ENCODE data around the gene SLC9A9.

SLC9A9 gene

DNA sequence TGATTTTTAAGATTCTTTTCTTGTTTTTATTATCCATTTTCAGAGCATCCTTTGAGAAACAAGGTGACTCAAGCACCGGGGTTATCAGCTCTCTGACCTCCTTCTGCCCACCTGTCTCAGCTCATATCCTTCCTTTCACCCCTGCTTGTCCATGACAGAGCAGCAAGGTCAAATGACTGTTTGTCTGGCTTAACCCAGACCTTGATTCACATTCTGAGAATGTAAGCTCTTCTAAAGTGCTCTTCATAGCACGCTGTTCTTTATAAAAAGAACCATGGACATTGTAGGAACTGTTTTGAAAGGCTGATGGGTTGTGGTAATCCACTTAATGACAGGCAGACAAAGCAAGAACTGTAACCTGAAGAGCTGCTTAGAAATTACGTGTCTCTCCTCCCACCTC is 606.2 kb downstream of the SLC9A9 start:
- DNase-seq (ENCODE audit: low read depth) = no peak

GRCh38 chr3:143241481-143241951 is 606.8 kb downstream of the SLC9A9 start:
- DNase-seq (ENCODE audit: low read depth) = no peak

DNA sequence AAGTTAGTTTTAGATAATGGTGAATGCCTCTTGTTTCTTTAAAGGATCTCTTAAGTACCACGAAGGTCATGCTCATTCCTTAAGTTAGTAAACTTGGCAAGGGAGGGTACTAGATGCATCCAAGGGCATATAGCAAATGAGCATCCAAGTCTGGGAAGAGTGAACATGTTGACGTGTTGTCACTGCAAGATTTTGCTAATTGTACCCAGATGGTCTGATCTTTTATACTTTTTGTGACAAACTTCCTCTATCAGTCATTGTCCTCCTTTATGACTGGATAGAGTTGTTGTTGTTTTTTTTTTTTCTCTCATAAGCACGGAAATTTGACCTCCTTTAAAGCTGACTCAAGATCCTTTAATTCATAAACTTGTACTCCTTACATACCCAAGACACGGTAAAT is 607.4 kb downstream of the SLC9A9 start:
- DNase-seq (ENCODE audit: low read depth) = no peak

GRCh38 chr3:143239031-143239430 is 609.2 kb downstream of the SLC9A9 start:
- DNase-seq (ENCODE audit: low read depth) = no peak

GRCh38 chr3:143237077-143237627 is 611.1 kb downstream of the SLC9A9 start:
- DNase-seq (ENCODE audit: low read depth) = no peak

DNA sequence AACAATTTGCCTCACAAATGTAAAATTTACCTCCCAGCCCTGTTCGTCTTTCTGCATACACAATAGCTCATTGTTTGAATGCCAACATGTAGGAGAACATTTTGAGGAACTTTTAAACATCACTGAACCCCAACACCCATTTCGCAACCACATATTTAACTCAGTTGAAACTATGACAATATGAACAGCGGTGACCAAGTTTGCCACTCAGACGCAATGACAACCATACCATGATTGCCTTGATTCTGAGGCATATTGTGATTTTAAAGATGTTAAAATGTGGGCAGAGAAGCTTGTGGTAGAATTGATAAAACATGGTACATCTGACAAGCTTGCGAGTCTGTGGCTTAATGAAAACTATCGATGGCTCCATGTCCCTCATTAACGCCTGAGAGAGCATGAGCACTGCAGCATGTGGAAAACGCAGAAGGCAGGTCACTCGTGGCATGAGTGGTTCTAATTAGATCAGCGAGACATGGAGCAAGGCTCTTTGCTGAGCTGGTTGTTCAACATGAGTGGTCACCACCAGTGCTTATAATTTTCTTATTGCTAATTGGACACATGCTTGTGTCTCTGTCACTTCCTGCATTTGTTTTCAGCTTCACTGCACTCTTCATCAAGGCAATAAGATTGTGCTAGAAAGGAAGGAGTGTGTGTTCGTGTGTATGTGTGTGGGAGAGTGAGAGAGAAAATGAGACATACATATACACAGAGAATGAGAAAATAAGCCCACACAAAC is 611.9 kb downstream of the SLC9A9 start:
- DNase-seq (ENCODE audit: low read depth) = no peak

- no peak for DNase-seq (ENCODE audit: low read depth)
These were observed 612.6 kb downstream of the SLC9A9 start for GRCh38 chr3:143235614-143236204.

DNA sequence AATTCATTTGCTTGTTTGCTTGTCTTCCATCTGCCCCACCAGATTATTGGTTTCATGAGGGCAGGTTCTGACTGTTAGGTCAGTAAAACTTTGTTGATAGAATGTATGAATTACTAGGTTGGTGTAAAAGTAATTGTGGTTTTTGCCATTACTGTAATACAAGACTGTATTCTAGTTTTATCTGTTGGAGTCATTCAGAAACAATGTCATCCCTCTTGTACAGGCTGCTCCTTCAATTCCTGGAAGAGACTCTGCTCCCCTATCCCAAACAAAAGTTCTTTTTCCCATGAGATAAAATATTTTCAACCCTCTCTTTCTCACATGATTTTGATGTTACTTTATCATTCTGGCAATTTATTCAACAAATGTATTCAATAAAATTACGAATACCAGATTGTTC is 613.7 kb downstream of the SLC9A9 start:
- no peak for DNase-seq (ENCODE audit: low read depth)

DNA sequence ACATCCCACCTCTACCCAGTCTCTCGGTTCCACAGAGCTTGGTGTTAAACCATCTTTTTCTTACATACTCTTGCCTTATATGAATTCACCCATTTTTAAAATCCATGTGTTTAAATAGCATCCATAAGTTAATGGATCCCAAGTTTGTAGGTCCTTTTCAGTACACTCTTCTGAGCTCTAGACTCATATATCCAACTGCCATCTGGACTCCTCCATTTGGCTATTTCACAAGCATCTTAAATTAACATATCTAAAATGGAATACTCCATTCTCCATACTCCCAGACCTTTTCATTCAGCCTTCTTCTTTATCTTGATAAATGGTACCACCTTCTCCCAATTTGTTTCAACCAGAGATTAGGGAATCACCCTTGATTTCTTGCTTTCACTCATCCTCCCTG is 615.3 kb downstream of the SLC9A9 start:
- no peak for DNase-seq (ENCODE audit: low read depth)

DNA sequence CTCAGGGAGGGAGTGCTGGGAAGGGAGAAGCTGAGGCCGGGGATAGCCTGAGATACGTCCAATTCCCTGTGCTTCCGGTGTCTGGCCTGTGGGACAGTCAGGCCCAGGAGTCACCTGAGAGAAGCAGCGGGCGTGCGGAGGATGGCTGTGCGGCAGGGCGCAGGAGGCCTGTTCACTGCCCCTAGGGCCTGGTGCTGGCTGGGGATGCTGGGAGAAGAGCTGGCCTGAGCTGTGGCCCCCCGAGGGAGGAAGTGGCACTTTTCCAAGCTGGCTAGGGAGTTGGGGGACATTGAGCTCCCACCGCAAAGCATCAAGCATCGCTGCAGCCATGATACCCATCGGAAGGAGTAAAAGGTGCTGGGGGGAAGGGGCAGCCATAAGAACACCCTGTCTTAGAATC is 619.9 kb downstream of the SLC9A9 start:
- DNase-seq (ENCODE audit: low read depth) = no peak

DNA sequence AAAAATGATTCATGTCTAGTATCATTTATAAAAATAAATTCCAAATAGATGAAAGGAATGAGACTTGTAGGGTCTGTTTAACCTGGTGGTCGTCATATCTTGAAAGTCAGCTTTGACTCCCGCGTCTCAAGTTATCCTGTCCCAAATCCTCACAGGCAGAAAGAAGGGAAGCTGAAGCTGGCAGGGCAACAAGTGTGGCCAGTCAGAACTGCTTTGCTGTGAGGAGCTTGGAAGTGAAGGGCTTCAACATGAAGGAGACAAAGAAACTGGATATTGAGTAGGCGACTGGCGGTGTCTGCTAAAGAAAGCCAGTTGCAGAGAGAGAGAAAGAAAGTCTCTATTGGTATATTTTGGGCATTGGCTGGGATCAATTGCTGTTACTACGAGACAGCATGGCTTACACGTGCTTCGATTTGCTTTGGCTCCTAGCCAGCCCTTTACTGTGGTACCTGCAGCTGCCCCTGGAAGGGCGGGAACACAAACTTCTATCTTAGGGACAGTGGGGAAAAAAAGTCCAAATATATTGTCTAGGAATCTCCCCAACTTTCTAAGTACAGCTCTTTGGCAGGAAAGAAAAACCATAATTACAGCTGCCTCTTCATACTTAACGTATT is 621.5 kb downstream of the SLC9A9 start:
- no peak for DNase-seq (ENCODE audit: low read depth)

DNA sequence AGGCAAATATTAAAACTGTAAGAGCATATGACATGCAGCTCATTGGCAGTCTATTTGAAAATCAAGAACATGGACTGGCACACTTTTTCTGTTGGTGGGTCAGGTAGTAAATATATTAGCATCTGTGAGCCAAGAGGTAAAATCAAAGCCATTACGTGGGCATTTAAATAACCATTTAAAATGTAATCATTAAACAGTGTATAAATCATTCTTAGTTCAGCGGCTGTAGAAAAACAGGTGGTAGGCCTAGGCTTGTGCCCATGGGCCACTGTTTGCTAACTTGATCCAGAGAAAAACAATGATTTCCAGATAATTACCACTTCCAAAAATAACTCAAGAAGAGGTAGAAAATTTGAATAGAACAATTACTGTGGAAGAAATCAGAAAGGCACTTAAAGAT is 623.6 kb downstream of the SLC9A9 start:
- DNase-seq (ENCODE audit: low read depth) = no peak

- DNase-seq (ENCODE audit: low read depth) = no peak
These were observed 625.3 kb downstream of the SLC9A9 start for GRCh38 chr3:143222981-143223380.

- no peak for DNase-seq (ENCODE audit: low read depth)
These were observed 625.8 kb downstream of the SLC9A9 start for GRCh38 chr3:143222505-143222904.

GRCh38 chr3:143221446-143221845 is 626.8 kb downstream of the SLC9A9 start:
- no peak for DNase-seq (ENCODE audit: low read depth)

DNA sequence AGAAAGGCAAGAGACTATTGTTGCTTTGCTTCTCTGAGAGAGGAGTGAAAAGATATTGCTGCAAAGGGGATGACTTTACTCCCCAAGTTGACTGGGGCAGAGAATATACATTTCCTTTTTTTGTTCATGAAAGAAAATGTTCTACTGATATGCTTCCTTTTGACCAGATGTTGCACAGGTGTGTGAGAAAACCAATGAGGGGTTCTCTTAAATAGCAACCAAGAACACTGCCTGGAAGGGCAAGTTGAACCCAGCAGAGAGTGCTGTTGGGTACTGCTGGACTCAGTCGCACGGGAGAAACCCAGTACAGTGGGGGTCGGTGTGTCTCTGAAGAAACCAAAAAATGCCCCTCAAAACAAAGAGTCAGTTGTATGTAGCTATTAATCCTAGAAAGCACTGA is 627.5 kb downstream of the SLC9A9 start:
- no peak for DNase-seq (ENCODE audit: low read depth)

DNA sequence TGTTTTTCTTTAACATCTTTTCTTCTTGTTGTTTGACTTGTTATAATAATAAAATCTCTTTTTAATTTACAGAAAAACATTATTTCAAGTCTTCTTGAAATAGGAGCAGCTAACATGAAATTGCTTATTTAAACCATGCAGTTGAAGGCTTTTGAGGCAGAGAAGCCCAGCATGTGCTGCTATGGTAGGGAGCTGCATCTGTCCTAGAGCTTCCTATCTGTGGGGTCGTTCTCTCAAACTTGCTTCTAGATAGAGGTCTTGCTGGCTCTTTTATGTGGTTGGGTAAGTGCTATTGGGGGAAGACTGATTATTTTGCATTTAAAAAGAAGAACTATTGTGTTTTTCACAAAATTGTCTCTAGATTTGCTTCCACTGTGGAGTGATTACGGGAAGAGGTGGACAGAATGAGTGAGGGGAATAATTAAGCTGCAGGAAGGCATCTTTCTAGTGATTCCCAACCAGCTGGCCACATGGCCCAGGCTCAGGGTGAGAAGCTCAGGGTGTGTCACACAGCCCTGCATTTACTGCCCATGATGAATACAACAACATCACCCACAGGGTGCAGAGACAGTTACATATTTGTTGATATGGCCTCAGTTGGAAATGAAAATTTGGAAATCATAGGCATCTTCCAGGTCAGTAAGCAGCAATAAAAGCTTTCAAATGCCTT is 630.0 kb downstream of the SLC9A9 start:
- DNase-seq (ENCODE audit: low read depth) = no peak

DNA sequence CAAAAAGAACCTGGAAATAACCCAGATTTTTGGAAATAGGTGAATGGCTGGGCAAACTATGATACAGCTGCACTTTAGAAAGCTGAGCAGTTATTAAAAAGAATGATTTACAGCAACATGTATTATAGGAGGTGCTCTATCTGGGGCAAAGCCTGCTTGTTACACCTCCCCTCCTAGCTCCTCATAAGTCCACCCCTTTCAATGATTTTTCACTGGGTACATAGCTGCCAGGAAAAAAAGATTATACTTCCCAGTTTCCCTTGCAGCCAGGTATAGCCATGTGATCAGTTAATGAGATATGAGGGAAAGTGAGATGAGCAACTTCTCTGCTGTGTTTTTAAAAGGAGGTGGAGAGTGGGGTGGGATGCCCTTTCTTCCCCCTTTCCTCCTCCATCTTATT is 631.0 kb downstream of the SLC9A9 start:
- no peak for DNase-seq (ENCODE audit: low read depth)

- no peak for DNase-seq (ENCODE audit: low read depth)
These were observed 631.5 kb downstream of the SLC9A9 start for GRCh38 chr3:143216709-143217182.

Measured in activated T-cell treated with anti-CD3 and anti-CD28 coated beads for 24 hours (primary cell).